Heart left ventricle (tissue), 16 donors: ENCODE data around the gene ATP1A2. TPM values are rescaled to one million over a fixed set of nuclear protein-coding genes. Genes with fewer than 3 reads are reported as not detected.

Experiments
- ATAC-seq, 4 donors: fragments of 200-7000 bp; cut with Tn5 transposase; one replicate each; pipeline ENCODE4 v1.9.1; 2020 to 2022; ENCODE audit warnings: moderate library complexity in 4 of 4, mild to moderate bottlenecking in 3 of 4, moderate number of reproducible peaks in 1 of 4
- DNase-seq, 5 donors: peaks; one replicate each; pipeline ENCODE4 v3.0.0-alpha.2; 2020
- H3K27ac ChIP-seq, 12 donors: fragments of 200-600 bp; sonication (generic) in 4 of 12; one replicate each; pipeline versions ENCODE4 v1.5.0 to v1.8.0; 2016 to 2022; ENCODE audit warnings: mild to moderate bottlenecking in 2 of 12
- H3K27me3 ChIP-seq, 9 donors: fragments of 200-600 bp; sonication (generic) in 2 of 9; one replicate each; pipeline versions ENCODE4 v1.5.1 to v1.8.0; 2016 to 2022; ENCODE audit warnings: mild to moderate bottlenecking in 3 of 9
- H3K36me3 ChIP-seq, 9 donors: fragments of 200-600 bp; sonication (generic) in 2 of 9; one replicate each; pipeline versions ENCODE4 v1.5.0 to v1.8.0; 2018 to 2022; ENCODE audit warnings: mild to moderate bottlenecking in 2 of 9
- H3K4me1 ChIP-seq, 12 donors: fragments of 200-600 bp; sonication (generic) in 4 of 12; one replicate each; pipeline versions ENCODE4 v1.5.0 to v1.8.0; 2016 to 2022; ENCODE audit warnings: mild to moderate bottlenecking in 3 of 12
- H3K4me3 ChIP-seq, 12 donors: fragments of 200-600 bp; sonication (generic) in 4 of 12; one replicate each; pipeline versions ENCODE4 v1.5.0 to v1.8.0; 2017 to 2022; ENCODE audit warnings: mild to moderate bottlenecking in 9 of 12, moderate library complexity in 4 of 12
- H3K9me3 ChIP-seq, 12 donors: fragments of 200-600 bp; sonication (generic) in 4 of 12; one replicate each; pipeline versions ENCODE4 v1.5.0 to v1.8.0; 2016 to 2022; ENCODE audit warnings: mild to moderate bottlenecking in 1 of 12
- CTCF ChIP-seq, 12 donors: fragments of 200-600 bp; sonication (generic) in 4 of 12; IDR thresholded peaks; one replicate each; pipeline versions ENCODE4 v1.5.0 to v1.8.0; 2018 to 2022; ENCODE audit warnings: antibody characterized with exemption in 12 of 12, mild to moderate bottlenecking in 5 of 12
- POLR2A ChIP-seq, 2 donors: fragments of 450-650 bp; IDR thresholded peaks; one replicate each; pipeline ENCODE4 v1.6.1; 2017; ENCODE audit warnings: antibody characterized with exemption in 2 of 2, mild to moderate bottlenecking in 2 of 2, moderate library complexity in 2 of 2
- WGBS, 4 donors: extraction: QIAGEN DNeasy Blood & Tissue Kit in 2 of 4; methylation state at CpG; one replicate each; pipeline versions ENCODE4 v1.1.5 to v1.1.7; 2013 to 2018; 5-methylcytosine and 5-hydroxymethylcytosine counted together
- intact Hi-C, 10 donors: fragments of 100-400 bp; cut with DNase I; formaldehyde crosslinking; loops; one replicate each; pipeline versions ENCODE4 v1.11.1 to v1.14.2; 2022
- polyA plus RNA-seq, 2 donors: library from polyadenylated mRNA; stranded (reverse); fragments of 200-250 nt; gene quantifications; one replicate each; pipeline ENCODE4 v1.2.3, GENCODE V29; 2013
- total RNA-seq, 9 donors: library from RNA; depleted of rRNA in 2 of 9; stranded (reverse); fragments of >200 nt in 2 of 9; fragmentation: NEBNext Ultra II Directional in 3 of 9; extraction: Animal tissue kit (Norgen Biotek cat#: 25700) in 3 of 9; gene quantifications; one replicate each; pipeline versions ENCODE4 v1.1.0 to v1.2.4, GENCODE V29; 2016 to 2023
- donor health status: ischemic (EF 13 %, LVEDD 7.1; RV severe dilation, severe dysfunction).
- donor health status: healthy with polysubstance abuse.
- donor health status: DM: no; HTN: yes; CAD: no.
- donor health status: DM: no; HTN: no; CAD: no.
- donor health status: ischemic (EF 25% LVEDD 6.9; RV normal size, moderate dysfunction).
- donor health status: ischemic (EF 25% LVEDD 5.7; RV mildly dilated, moderate dysfunction).
- donor health status: healthy.
- donor health status: DM: yes; HTN: yes; CAD: no.
- donor health status: ischemic (EF 35%, LVEDD 5.7; RV mildly dilated, moderate dysfunction).
- donor health status: nonischemic (EF 11% LVEDD 7.7; RV severe dilation, severe dysfunction).
- donor health status: DM: yes; HTN: yes; CAD: no.
- donor health status: PGD.
- donor health status: ischemic (EF 29% LVEDD 5.4; RV normal size, mild dysfunction).
- donor health status: nonischemic (EF 23%, LVEDD 6.1; RV moderate dilation, normal function).

The ATP1A2 gene
- total and polyA plus RNA-seq, 11 donors = 29.5 to 393 (median 255) TPM

- TF ChIP-seq POLR2A (IDR thresholded peaks at IDR 0.05) = no peak
- TF ChIP-seq CTCF (IDR thresholded peaks at IDR 0.05) = no peak
- no peak for DNase-seq
- H3K4me1 ChIP-seq = no peaks in the 10 kb centered on the region
- H3K36me3 ChIP-seq = no peaks in the 10 kb centered on the region
- ATAC-seq = no peak
- no peak overlapping the region for H3K4me3 ChIP-seq
- WGBS, 4 donors = 81 to 86% (median 84%) methylated on average over 13 of the region's 13 CpGs
- peaks cover 0 to 4% (median 0%) of the 10 kb centered on the region in 9 donors for H3K27me3 ChIP-seq
- H3K9me3 ChIP-seq = no peaks in the 10 kb centered on the region
- intact Hi-C loops = no loop called here
- no peak overlapping the region for H3K27ac ChIP-seq
Measured at GRCh38 chr1:160168609-160169369, 53.2 kb downstream of the ATP1A2 start.

- Histone ChIP-seq H3K36me3 (no peaks in the 10 kb centered on the region), H3K27me3 (peaks cover 0 to 4% (median 0%) of the 10 kb centered on the region in 9 donors), H3K4me1 (no peaks in the 10 kb centered on the region), H3K4me3 (no peak overlapping the region), H3K9me3 (no peaks in the 10 kb centered on the region), H3K27ac (no peak overlapping the region)
- TF ChIP-seq POLR2A (IDR thresholded peaks at IDR 0.05) = no peak
- ATAC-seq = no peak
- intact Hi-C loops = loop anchor here in 2 of 10 donors (1.0 to 10.0 kb wide), 2 partner anchors 22 to 55 kb away; partner anchors contain the start of gene ATP1A2 (in 1 of the 2)
- no peak for DNase-seq
- WGBS, 4 donors = 59 to 71% (median 66%) methylated on average over 15 of the region's 15 CpGs
Measured at GRCh38 chr1:160169553-160170399, 54.2 kb downstream of the ATP1A2 start.

GRCh38 chr1:160171354-160171753 is 55.8 kb downstream of the ATP1A2 start:
- TF ChIP-seq POLR2A (IDR thresholded peaks at IDR 0.05) = no peak
- no peak for TF ChIP-seq CTCF (IDR thresholded peaks at IDR 0.05)
- 86 to 90% (median 87%) methylated on average over 4 of the region's 4 CpGs for WGBS, 4 donors
- DNase-seq (no peak), ATAC-seq (no peak)
- H3K27ac ChIP-seq = no peak overlapping the region
- H3K36me3 ChIP-seq = no peaks in the 10 kb centered on the region
- no peak overlapping the region for H3K4me3 ChIP-seq
- peaks cover 0 to 4% (median 0%) of the 10 kb centered on the region in 9 donors for H3K27me3 ChIP-seq
- H3K4me1 ChIP-seq = no peaks in the 10 kb centered on the region
- intact Hi-C loops = loop anchor here in 1 of 10 donors (10.0 kb wide), 1 partner anchor 57 kb away; the partner anchor contains the start of gene ATP1A2
- no peaks in the 10 kb centered on the region for H3K9me3 ChIP-seq

- no peak for TF ChIP-seq CTCF (IDR thresholded peaks at IDR 0.05)
- TF ChIP-seq POLR2A (IDR thresholded peaks at IDR 0.05) = no peak
- H3K4me3 ChIP-seq = no peak overlapping the region
Measured at GRCh38 chr1:160171980-160172379, 56.4 kb downstream of the ATP1A2 start.

More at GRCh38 chr1:160171980-160172379, 56.4 kb downstream of the ATP1A2 start:
- DNase-seq = no peak
- H3K9me3 ChIP-seq = no peaks in the 10 kb centered on the region
- ATAC-seq = no peak
- no peaks in the 10 kb centered on the region for H3K4me1 ChIP-seq
- 64 to 71% (median 66%) methylated on average over 9 of the region's 9 CpGs for WGBS, 4 donors
- peaks cover 0 to 4% (median 0%) of the 10 kb centered on the region in 9 donors for H3K27me3 ChIP-seq
- intact Hi-C loops = loop anchor here in 1 of 10 donors (10.0 kb wide), 1 partner anchor 57 kb away; the partner anchor contains the start of gene ATP1A2
- no peaks in the 10 kb centered on the region for H3K36me3 ChIP-seq
- no peak overlapping the region for H3K27ac ChIP-seq
